ENCODE measurements around the gene RET. TPM values are rescaled to one million over a fixed set of nuclear protein-coding genes. Genes with fewer than 3 reads are reported as not detected.

Gene RET
- total RNA-seq, 6 experiments from 2014 or later: 0.53 to 10.2 (median 1.4) TPM

DNA sequence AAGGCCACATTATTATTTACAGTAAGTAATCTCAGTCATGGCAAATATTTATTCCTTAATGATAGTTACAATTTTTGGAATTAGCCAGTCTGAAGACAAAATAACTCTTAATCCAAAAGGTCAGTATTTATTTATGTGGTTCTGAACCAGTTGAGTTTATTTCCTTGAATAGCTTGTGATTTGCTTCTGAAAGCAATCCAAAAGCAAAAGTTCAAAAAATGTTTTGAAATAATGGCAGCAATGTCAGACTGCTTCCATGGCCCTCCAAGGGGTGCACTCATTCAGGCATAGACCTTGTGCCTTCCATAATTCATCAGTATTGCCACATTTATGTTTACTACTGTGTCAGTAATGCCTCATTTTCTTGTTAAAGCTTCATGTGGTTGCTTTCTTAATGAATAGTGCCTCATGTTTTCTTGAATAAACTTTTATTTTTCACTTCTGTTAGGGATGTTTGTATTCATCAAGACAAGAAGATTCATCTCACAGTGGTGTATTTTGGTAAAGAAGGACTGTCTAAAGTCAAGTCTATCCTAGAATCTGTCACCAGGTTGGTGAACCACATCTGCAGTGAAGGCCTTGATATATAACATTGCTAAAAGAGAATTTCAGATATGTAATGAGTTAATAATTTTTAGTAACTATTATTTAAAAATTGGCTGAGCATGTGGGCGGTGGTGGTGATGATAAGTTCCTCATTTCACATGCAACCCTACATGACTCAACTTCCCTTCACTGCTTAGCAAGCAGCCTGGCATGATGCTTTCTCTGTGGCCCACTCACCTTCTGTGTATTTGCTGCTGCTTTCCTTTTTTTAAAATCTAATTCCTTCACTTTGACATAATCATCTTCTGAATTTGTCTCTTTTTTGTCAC, 83.4 kb downstream of the RET start:
- H3K27ac ChIP-seq: no peak overlapping the region
- no peaks in the 10 kb centered on the region for H3K4me1 ChIP-seq
- no peak overlapping the region for H3K4me3 ChIP-seq
- DNase-seq (no peak), ATAC-seq (peak in 2 of 4 donors; percentile 30 to 43)
- H3K9me3 ChIP-seq: no peaks in the 10 kb centered on the region
- H3K27me3 ChIP-seq: no peaks in the 10 kb centered on the region
- 31% methylated on average over 1 of the region's 1 CpG for WGBS (ENCODE audit: insufficient coverage, low coverage, low lambda C conversion rate, missing lambda C conversion rate)
- intact Hi-C loops (cut with DNase I): no loop called here
- TF ChIP-seq, protein P1, sequence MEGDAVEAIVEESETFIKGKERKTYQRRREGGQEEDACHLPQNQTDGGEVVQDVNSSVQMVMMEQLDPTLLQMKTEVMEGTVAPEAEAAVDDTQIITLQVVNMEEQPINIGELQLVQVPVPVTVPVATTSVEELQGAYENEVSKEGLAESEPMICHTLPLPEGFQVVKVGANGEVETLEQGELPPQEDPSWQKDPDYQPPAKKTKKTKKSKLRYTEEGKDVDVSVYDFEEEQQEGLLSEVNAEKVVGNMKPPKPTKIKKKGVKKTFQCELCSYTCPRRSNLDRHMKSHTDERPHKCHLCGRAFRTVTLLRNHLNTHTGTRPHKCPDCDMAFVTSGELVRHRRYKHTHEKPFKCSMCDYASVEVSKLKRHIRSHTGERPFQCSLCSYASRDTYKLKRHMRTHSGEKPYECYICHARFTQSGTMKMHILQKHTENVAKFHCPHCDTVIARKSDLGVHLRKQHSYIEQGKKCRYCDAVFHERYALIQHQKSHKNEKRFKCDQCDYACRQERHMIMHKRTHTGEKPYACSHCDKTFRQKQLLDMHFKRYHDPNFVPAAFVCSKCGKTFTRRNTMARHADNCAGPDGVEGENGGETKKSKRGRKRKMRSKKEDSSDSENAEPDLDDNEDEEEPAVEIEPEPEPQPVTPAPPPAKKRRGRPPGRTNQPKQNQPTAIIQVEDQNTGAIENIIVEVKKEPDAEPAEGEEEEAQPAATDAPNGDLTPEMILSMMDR (IDR thresholded peaks at IDR 0.05): no peak
- no peak for TF ChIP-seq POLR2A (IDR thresholded peaks at IDR 0.05)
- no peaks in the 10 kb centered on the region for H3K36me3 ChIP-seq

DNA sequence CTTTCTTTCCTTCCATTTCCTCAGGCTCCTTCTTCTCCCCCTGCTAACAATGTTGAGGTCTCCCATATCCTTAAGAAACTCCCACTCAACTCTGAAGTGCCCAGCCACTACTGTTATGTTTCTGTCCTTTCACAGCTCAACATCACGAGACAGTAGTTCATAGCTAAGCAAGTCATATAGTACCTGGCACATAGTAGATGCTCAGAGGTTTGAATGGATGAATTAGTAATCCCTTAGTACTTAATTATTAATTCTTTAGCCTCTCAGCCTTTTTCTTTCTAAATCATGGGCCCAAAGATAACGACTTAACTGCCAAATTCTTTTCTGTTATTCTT, 84.0 kb downstream of the RET start:
- Histone ChIP-seq H3K9me3 (no peaks in the 10 kb centered on the region), H3K4me3 (no peak overlapping the region), H3K27me3 (no peaks in the 10 kb centered on the region), H3K27ac (no peak overlapping the region), H3K4me1 (no peaks in the 10 kb centered on the region), H3K36me3 (no peaks in the 10 kb centered on the region)
- 81% methylated on average over 2 of the region's 2 CpGs for WGBS (ENCODE audit: insufficient coverage, low coverage, low lambda C conversion rate, missing lambda C conversion rate)
- ATAC-seq (no peak), DNase-seq (no peak)
- TF ChIP-seq, protein P1 (IDR thresholded peaks at IDR 0.05): no peak
- no peak for TF ChIP-seq POLR2A (IDR thresholded peaks at IDR 0.05)
- intact Hi-C loops (cut with DNase I): no loop called here

DNA sequence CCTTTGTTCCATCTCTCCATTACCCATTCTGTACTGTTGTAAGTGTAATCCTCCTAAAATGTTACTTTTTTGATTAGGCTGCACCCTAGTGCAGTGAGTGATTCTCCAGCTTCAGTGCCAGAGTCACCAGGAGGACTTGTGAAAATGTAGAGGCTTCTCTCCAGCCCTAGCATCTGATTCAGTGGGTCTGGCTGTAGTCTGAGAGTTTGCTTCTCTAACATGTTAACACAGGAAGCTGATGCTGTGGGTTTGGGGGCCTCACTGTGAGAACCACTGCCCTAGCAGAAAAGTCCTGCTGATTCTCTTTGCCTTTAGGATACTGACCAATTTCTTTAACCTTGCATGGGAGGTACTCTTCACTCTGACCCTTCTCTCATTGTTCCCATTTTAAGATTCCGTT, 85.7 kb downstream of the RET start:
- H3K4me1 ChIP-seq: no peaks in the 10 kb centered on the region
- no peak overlapping the region for H3K27ac ChIP-seq
- no peaks in the 10 kb centered on the region for H3K9me3 ChIP-seq
- H3K4me3 ChIP-seq: no peak overlapping the region
- TF ChIP-seq, protein P1 (IDR thresholded peaks at IDR 0.05): no peak
- TF ChIP-seq POLR2A (IDR thresholded peaks at IDR 0.05): no peak
- ATAC-seq: no peak
- 57% methylated on average over 1 of the region's 1 CpG for WGBS (ENCODE audit: insufficient coverage, low coverage, low lambda C conversion rate, missing lambda C conversion rate)
- no peak for DNase-seq
- intact Hi-C loops (cut with DNase I): no loop called here
- no peaks in the 10 kb centered on the region for H3K27me3 ChIP-seq
- no peaks in the 10 kb centered on the region for H3K36me3 ChIP-seq

GRCh38 chr10:43166207-43166879, 89.5 kb downstream of the RET start:
- Histone ChIP-seq H3K4me3 (no peak overlapping the region), H3K4me1 (no peaks in the 10 kb centered on the region), H3K36me3 (no peaks in the 10 kb centered on the region), H3K27me3 (no peaks in the 10 kb centered on the region), H3K27ac (no peak overlapping the region), H3K9me3 (no peaks in the 10 kb centered on the region)
- intact Hi-C loops (cut with DNase I): no loop called here
- DNase-seq (no peak), ATAC-seq (no peak)
- 75% methylated on average over 6 of the region's 6 CpGs for WGBS (ENCODE audit: insufficient coverage, low coverage, low lambda C conversion rate, missing lambda C conversion rate)
- TF ChIP-seq POLR2A (IDR thresholded peaks at IDR 0.05): no peak
- TF ChIP-seq, protein P1 (IDR thresholded peaks at IDR 0.05): no peak

Measured in right lobe of liver (tissue), 6 donors.